Colon (tissue), 2 donors: Measurements from ENCODE around the gene BAG3.
"Not testable (repeated sequence)": the region's sequence is repeated elsewhere in the genome, so short reads cannot be mapped to it uniquely, and the experiment has no call there.

Experiments used
- FAIRE-seq: peaks from 2 replicates; lab custom pipeline; 2012; peaks lifted over from hg19 to GRCh38; lab: Jason Lieb, UNC
- donor health status: control.
- donor health status: control.

The BAG3 gene

DNA sequence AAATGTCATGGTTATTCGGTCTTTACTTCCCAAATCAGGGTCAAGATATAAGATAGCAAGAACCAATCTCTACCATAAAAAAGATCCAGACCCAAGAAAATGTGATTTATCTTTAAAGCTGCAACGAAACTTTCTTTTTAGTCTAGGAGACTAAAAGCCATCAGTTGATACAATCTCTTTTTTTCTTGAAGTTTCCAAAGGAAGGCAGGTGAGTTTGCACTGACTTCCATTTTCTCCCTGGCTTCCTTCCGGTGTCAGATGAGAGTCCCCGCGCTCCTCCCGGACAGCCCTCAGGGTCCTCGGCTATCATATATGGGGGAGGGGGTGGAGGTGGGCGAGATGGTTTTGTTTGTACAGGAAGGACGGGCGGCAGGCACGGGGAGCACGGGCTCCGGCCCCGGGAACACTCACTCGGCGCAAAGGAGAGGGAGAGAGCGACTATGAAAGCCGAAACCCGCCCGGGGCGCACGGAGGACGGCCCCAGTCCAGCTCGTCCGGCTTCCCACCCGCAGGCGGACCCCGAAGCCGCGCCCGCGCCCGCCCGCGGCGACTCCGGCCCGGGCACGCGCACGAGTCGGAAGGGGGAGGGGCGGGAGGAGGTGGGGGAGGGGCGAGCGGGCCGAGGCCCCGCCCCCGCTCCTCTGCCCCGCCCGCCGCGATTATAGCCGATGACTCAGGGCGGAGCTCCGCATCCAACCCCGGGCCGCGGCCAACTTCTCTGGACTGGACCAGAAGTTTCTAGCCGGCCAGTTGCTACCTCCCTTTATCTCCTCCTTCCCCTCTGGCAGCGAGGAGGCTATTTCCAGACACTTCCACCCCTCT, at the start of gene BAG3:
BAG3 (plus strand) TSS at position 689 of the 822 bp plus-strand sequence. CDS start 296 bp downstream, outside the sequence.
- FAIRE-seq: no peak

DNA sequence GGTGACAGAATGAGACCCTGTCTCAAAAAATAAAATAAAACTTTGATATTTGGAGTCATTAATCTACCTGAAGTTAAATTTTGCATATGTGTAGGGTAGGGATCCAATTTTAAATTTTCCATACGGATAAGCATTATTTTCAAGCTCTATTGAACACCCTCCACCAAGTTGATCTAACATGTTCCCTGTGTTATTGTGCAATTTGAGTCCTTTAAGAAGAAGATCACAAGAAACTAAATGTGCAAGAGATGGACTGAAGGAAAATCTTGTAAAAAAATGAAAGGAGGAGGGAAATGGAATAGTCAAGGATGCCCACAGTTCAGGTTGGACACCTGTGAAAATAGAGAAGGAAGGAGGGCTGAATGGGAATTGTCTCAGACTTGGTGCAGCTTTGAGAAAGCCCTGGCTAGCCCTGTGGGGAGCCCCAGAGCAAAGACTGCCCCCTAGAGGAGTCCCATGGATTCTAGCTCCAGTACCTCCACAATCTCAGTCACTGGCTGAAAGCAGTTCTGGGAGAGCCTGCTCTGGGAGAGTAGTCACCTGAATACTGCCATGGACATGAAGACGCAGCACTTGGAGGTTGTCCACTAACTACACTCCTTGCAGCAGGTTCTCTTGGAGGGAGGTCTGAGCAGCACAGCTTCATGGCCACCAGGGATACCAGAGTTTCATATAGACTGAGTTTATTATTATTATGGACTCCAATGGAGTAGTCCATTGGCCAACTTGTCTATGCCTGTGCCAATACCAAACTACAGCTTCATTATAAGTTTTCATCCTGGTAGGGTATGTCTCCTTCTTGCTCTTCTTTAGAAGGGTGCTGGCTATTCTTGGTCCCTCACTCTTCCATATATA, 48.7 kb upstream of the BAG3 start:
- FAIRE-seq: no peak

DNA sequence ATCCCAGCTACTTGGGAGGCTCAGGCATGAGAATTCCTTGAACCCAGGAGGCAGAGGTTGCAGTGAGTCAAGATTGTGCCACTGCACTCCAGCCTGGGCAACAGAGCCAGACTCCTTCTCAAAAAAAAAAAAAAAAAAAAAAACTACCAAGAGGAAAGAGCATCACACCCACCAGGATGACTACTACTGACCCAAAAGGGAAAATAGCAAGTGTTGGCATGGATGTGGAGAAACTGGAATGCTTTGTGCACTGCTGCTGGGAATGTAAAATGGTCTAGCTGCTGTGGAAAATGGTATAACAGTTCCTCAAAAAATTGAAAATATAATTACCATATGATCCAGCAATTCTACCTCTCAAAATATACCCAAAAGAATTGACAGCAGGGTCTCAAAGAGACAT, 46.7 kb upstream of the BAG3 start:
- FAIRE-seq: no peak

DNA sequence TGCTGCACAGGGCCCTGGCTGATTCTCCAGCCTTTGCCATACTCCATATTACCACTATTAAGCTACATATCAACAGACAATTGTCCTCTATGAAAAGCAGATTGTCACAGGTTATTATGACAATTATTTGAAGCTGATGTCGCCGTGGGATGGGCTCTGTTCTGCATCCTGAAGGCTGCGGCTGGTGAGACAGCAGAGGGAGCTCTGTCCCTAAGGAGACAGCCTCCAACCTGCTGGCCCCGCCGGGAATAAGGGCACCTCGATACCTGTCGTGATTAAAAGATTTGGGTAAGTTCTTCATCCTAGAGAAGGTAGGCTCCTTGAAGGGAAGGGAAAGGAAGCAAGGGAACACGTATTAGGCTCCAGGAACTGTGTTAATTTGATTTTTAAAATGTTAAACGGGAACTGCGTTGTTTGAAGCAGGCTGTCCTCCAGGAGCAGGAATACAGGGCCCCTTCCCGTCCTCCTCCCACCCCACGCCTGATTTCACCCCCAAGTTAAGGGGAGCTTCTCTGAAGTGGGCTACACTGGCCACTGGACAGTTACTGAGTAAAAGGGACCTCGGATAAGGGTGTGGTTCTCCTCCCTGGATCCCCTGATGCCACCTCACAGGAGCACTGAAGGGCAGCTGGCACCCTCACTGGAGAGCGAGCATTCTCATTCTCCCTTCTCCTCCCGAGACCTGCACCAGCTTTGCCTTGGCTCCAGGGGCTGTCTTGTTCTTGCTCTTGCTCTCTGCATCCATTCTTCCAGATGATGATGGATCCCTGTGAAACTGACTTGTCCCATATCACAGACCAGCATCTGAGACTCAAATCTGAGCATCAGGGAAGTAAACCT, 42.6 kb upstream of the BAG3 start:
- FAIRE-seq: no peak

DNA sequence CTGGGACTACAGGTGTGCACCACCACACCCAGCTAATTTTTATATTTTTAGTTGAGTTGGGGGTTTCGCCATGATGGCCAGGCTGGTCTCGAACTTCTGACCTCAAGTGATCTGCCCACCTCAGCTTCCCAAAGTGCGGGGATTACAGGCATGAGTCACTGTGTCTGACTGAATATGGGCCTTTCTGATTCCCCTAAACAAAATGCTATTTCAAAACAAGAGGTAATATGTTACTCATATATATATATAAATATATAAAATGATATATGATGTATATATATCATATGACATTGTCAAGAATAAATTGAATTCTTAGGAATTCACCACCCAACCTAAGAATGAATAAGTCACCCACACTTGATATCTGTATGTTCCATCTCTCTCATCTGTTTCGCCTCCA, 41.7 kb upstream of the BAG3 start:
- no peak for FAIRE-seq

DNA sequence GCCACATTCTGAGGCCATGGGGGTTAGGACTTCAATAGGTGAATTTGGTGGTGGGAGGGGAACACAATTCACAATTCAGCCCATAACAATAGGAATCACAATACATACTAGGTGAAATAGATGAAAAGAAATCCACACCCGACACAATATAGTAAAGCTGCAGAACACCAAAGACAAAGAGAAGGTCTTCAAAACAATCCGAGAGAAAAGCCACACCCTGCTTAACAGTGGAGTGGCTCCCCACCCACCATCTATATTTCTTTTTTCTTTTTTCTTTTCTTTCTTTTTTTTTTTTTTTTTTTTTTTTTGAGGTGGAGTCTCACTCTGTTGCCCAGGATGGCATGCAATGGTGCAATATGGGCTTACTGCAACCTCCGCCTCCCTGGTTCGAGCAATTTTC, 39.7 kb upstream of the BAG3 start:
- no peak for FAIRE-seq

DNA sequence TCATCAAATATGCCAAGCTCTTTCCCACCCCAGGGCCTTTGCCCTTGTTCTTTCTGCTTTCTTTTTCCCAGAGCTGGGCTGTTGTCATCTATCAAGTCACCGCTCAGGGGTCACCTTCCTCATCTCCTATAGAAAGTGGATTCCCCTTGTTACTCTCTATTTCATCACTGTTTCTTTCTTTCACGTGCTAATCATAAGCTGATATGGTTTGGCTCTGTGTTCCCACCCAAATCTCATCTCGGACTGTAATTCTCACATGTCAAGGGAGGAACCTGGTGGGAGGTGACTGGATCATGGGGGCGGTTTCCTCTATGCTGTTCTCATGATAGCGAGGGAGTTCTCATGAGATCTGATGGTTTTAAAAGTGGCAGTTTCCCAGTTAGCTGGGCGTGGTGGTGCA, 37.4 kb upstream of the BAG3 start:
- FAIRE-seq: no peak

DNA sequence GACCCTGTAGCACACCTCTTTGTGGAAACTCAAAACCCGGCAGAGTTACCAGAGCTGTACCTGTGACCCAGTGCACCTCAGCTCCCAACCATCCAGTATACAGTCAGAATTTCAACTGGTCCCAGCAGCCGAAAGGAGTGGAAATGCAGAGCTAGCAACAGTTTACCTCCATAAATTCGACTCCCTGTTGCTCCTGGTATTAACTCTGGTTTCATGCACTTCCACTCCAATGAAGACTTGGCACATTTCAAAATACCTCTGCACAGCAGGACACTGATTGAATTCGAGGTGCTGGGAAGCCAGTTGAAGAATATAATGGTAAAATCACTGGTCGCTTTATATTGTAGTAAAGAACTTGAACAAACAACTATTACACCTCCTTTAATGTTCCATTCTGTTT, 36.5 kb upstream of the BAG3 start:
- no peak for FAIRE-seq

DNA sequence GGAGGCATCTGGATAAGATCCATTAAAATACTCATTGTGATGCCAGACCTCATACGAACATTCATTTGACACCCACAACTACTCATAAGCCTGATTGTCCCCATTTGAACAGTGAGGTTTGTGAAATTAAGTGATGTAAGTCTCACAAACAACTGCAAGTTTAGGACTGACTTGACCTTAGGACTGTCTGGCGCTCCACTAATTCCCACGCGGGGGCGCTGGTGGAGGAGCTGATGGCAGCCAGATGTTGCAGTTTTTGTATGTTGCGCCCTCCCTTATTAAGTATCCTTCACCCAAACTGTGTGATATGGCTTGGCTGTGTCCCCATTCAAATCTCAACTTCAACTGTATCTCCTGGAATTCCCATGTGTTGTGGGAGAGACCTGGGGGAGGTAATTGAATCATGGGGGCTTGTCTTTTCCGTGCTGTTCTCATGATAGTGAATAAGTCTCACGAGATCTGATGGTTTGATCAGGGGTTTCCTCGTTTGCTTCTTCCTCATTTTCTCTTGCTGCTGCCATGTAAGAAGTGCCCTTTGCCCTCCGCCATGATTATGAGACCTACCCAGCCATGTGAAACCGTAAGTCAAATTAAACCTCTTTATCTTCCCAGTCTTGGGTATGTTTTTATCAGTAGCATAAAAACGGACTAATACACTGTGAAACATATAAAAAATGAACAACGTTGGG, 34.2 kb upstream of the BAG3 start:
- FAIRE-seq: no peak

DNA sequence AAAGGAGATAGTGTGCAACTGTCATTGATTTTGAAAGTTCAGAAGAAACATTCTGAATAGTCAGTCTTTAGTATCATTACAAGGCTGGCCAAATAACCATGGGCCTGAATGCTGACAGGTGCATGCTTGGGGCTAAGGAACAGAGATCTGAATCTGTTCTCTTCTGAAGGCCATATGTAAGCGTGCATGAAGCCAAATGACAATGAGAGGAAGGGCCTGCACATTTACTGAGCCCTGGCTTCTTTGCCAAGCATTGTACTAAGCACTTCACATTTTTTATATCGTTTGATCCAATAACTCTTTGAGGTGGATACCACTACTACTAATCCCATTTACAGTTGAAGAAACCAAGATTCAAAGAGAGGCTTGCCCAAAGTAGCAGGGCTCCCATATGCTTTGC, 32.0 kb upstream of the BAG3 start:
- no peak for FAIRE-seq

DNA sequence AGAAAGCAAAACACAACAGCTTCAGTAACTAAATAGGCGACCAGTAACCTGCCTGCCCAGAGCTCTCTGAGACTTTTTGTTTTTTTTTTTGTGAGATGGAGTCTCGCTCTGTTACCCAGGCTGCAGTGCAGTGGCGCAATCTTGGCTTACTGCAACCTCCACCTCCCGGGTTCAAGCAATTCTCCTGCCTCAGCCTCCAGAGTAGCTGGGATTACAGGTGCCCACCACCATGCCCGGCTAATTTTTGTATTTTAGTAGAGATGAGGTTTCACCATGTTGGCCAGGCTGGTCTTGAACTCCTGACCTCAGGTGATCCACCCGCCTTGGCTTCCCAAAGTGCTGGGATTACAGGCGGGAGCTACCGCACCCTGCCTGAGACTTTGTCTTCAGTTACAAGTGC, 31.4 kb upstream of the BAG3 start:
- FAIRE-seq: not testable (repeated sequence)

DNA sequence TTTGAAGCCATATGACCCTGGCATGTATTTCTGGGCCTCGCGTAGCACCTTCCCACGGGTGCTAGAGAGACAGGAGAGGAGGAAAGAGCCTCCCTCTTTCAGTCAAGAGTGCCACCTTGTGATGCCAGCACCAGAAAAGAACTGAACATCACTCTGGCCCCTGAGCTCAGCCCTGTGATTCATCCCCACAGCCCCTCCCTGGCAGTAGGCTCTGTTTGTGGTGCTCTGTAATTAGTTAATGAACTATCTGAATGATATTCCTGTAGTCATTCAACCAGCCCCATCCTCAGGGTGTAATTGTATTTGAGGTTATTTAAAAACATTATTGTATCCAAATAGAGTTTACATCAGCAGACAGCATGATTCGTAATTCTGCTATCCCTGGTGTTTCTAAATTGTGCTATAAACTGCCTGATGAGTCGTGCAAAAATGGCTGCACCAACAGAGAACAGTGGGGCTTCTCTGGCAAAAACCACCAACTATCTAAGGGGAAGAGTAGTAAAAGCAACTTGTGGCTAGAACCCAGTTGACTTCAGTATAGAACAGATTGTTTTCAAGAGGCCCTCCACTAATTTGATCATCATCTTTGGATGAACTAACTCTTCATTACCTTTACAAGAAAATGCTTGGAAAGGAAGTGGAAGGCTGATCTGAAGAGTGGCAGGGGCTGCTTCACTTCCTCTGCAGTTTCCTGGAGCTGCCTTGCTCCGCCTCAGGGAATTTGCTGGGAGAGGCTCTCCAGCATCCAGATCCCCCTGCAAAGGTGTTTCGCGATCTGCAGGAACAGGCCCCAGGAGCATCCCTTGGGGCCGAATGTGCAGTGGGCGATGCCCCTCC, 30.7 kb upstream of the BAG3 start:
- FAIRE-seq: no peak

DNA sequence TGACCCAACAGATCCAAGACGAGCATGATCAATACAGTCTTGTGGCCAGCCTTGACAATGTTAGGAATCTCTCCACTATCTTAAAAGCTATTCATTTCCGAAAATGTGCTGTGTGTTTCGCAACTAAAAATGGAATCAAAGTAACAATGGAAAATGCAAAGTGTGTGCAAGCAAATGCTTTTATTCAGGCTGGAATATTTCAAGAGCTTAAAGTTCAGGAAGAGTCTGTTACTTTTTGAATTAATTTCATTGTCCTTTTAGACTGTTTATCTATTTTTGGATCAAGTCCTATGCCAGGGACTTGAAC, 30.1 kb upstream of the BAG3 start:
- FAIRE-seq: no peak

DNA sequence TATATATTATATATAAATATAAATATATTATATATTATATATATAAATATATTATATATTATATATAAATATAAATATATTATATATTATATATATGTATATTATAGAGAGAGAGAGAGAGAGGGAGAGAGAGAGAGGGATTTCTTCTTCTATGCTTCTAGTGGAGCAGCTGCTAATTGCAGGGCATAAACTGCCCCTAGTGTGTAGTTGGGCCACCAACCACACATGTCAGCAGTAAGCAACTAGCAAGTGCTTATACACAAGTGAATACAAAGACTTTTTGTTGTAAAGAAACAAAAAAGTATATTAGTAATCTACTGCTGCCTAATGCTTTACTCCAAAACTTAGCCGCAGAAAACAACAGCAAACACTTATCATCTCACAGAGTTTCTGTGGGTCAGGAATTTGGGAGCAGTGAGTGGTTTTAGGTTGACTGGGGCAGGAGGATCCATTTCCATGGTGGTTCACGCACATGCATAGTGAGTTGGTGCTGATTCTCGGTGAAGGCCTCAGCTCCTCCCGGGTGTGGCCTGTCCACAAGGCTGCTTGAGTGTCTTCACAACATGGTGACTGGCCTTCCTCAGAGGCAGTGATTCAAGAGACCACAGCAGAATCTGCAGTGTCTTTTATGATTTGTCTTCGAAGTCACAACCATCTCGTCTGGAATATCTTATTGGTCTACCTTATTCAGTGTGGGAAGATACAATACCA, 25.5 kb upstream of the BAG3 start:
- FAIRE-seq: peak; percentile 98

DNA sequence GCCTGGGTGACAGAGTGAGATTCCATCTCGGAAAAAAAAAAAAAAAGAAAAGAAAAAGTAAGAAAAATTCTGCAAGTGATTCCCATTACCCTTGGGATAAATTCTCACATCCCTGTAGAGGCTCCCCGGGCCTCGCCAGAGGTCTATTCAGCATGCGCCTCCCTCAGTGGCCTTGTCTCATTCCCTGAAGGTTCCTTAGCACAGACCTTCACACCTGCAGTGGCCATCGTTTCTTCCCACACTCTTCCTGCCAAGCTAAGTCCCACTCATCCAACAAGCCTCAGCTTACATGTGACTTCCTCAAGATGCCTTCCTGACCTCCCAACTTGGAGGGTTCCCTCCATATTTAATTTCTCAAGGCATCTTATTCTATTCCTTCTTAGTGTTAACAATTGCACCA, 20.9 kb upstream of the BAG3 start:
- no peak for FAIRE-seq

DNA sequence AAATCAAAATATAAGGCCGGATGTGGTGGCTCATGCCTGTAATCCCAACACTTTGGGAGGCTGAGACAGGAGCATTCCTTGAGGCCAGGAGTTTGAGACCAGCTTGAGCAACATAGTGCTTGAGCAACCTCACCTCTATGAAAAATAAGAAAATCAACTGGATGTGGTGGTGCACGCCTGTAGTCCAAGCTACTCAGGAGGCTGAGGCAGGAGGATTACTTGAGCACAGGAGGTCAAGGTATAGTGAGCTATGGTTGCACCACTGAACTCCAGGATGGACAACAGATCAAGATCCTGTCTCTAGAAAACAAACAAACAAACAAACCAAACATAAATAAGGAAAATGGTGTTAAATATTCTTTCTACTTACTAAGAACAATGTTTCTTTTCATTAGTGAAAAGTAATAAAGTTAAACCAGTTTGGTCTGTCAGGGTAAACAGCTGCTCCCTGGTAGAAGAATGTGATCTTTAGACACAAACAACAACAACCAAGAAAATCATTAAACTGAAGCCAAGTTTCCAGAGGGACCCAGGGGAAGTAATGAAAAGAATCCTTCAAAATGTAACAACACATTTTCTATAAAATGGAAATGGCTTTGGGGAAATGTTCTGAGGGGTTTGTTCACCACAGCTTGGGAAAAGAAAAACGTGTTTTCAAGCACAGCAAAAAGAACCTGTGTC, 17.5 kb upstream of the BAG3 start:
- FAIRE-seq: no peak

DNA sequence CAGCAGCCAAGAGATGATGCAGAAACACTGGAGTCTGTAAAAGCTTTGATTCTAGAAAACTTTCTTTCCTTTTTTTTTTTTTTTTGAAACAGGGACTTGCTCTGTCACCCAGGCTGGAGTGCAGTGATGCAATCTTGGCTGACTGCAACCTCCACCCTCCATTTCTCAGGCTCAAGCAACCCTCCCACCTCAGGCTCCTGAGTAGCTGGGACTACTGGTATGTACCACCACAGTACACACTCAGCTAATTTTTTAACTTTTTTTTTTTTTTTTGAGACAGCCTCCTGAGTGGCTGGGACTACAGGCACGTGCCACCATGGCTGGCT, 17.0 kb upstream of the BAG3 start:
- FAIRE-seq: no peak

DNA sequence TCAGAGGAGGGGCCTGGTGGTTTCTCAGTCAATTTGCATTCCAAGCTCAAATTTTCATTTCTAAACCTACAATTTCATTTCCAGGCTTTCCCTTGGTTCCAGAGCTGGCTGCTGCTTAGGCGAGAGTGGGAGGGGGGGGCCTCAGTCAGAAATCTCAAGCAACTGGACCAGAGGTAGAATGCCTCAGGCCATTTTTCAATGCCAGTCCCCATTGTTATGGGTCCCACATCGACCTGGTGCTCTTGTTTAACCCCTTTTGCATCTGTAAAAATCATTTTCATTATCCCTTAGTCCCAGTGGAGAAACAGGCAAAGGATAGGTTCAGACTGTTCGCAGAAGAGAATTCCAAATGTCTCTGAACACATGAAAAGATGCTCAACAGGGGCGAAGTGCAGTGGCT, 13.5 kb upstream of the BAG3 start:
- FAIRE-seq: no peak

DNA sequence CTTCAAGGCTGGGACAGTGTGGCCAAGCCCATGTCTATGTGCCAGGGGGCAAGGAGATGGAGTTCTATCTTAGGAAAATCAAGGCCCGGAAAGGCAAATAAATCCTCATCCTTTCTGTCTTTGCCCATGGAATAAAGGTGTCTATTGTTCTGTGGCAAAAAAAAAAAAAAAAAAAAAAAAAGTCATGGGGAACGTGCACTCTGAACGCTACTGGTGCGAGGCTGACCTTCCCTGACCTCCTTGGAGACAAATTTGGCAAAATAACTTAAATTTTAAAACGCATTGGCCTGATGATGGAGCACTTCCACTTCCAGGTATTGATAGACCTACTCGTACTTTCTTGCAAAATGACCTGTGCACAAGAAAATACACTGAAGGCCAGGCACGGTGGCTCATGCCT, 12.2 kb upstream of the BAG3 start:
- FAIRE-seq: no peak

DNA sequence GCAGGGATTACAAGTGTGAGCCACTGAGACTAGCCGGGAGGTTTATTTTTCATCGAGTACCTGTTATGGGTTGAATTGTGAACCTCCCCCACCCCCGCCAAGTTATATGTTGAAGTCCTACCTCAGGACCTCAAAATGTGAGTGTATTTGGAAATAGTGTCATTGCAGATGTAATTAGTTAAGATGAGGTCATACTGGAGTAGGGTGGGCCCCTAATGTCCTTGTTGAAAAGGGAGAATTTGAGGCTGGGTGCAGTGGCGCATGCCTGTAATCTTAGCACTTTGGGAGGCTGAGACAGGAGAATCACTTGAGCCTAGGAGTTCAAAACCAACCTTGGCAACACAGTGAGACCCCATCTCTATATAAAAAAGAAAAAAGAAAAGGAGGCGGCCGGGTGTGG, 10.8 kb upstream of the BAG3 start:
- no peak for FAIRE-seq
